HG03571 (cell line): ENCODE data around the gene PTPRN.
"Not testable (repeated sequence)": the region's sequence is repeated elsewhere in the genome, so short reads cannot be mapped to it uniquely, and the experiment has no call there.

Source experiments
- ATAC-seq: cut with Tn5 transposase; IDR thresholded peaks from one replicate; pipeline ENCODE4 v1.9.1; 2021; ENCODE audit not compliant: unreplicated experiment

PTPRN gene

GRCh38 chr2:219272356-219272755 lies 36.8 kb downstream of the PTPRN start:
- no peak for ATAC-seq

- ATAC-seq, result no peak
These were observed 38.2 kb downstream of the PTPRN start for GRCh38 chr2:219271021-219271420.

- no peak for ATAC-seq
These were observed 39.2 kb downstream of the PTPRN start for GRCh38 chr2:219270055-219270372.

- ATAC-seq, result no peak
These were observed 39.7 kb downstream of the PTPRN start for GRCh38 chr2:219269362-219270054.

GRCh38 chr2:219268294-219268693 lies 40.9 kb downstream of the PTPRN start:
- ATAC-seq, result no peak

- ATAC-seq, result no peak
These were observed 42.3 kb downstream of the PTPRN start for GRCh38 chr2:219266886-219267285.

GRCh38 chr2:219266232-219266631 lies 43.0 kb downstream of the PTPRN start:
- ATAC-seq, result no peak

GRCh38 chr2:219261024-219261855 lies 48.0 kb downstream of the PTPRN start:
- no peak for ATAC-seq

GRCh38 chr2:219258942-219259341 lies 50.3 kb downstream of the PTPRN start:
- ATAC-seq, result not testable (repeated sequence)

- ATAC-seq, result peak; percentile 15
These were observed 54.5 kb downstream of the PTPRN start for GRCh38 chr2:219254590-219255201.

GRCh38 chr2:219253753-219254589 lies 55.2 kb downstream of the PTPRN start, which contains the start of gene TUBA4A:
TSS of gene TUBA4A (minus strand) at chr2:219253918. CDS start at chr2:219253858, 60 bp downstream.
- ATAC-seq, result peak; percentile 49

- peak; percentile 5 for ATAC-seq
These were observed 56.1 kb downstream of the PTPRN start, which contains the start of gene TUBA4B for GRCh38 chr2:219252900-219253752. TSS of gene TUBA4B (plus strand) at chr2:219253243. CDS start at chr2:219253408, 165 bp downstream.

GRCh38 chr2:219252570-219252899 lies 56.7 kb downstream of the PTPRN start:
- ATAC-seq, result no peak

GRCh38 chr2:219252084-219252483 lies 57.1 kb downstream of the PTPRN start:
- ATAC-seq, result no peak

- ATAC-seq, result no peak
These were observed 57.5 kb downstream of the PTPRN start for GRCh38 chr2:219251656-219252055.

- no peak for ATAC-seq
These were observed 59.0 kb downstream of the PTPRN start for GRCh38 chr2:219250049-219250781.

GRCh38 chr2:219249203-219249980 lies 59.8 kb downstream of the PTPRN start:
- peak; percentile 45 for ATAC-seq

GRCh38 chr2:219248845-219249202 lies 60.4 kb downstream of the PTPRN start:
- no peak for ATAC-seq
